NB4 (cell line): ENCODE data around the gene SOX8.

Experiments
- DNase-seq: peaks from one replicate; pipeline ENCODE4 v3.0.0; 2010; ENCODE audit warnings: low read depth
- H3K4me3 ChIP-seq: one replicate; pipeline ENCODE4 v1.5.1; 2011; ENCODE audit warnings: mild to moderate bottlenecking, low read depth, low read length, moderate library complexity
- MYC ChIP-seq: IDR thresholded peaks from 2 replicates; pipeline ENCODE4 v1.6.1; 2011; ENCODE audit warnings: low read depth, low read length
- POLR2A ChIP-seq: IDR thresholded peaks from 2 replicates; pipeline ENCODE4 v1.6.1; 2011; ENCODE audit warnings: mild to moderate bottlenecking; ENCODE audit not compliant: insufficient read length; ENCODE audit errors: extremely low read depth
- TF ChIP-seq, protein P1 (sequence below): IDR thresholded peaks from one replicate; pipeline ENCODE4 v1.5.1; 2012; ENCODE audit warnings: low read depth, low read length
- TF ChIP-seq, protein P2 (sequence below): IDR thresholded peaks from 2 replicates; pipeline ENCODE4 v1.6.1; 2011; ENCODE audit warnings: low read depth, low read length

The SOX8 gene

DNA sequence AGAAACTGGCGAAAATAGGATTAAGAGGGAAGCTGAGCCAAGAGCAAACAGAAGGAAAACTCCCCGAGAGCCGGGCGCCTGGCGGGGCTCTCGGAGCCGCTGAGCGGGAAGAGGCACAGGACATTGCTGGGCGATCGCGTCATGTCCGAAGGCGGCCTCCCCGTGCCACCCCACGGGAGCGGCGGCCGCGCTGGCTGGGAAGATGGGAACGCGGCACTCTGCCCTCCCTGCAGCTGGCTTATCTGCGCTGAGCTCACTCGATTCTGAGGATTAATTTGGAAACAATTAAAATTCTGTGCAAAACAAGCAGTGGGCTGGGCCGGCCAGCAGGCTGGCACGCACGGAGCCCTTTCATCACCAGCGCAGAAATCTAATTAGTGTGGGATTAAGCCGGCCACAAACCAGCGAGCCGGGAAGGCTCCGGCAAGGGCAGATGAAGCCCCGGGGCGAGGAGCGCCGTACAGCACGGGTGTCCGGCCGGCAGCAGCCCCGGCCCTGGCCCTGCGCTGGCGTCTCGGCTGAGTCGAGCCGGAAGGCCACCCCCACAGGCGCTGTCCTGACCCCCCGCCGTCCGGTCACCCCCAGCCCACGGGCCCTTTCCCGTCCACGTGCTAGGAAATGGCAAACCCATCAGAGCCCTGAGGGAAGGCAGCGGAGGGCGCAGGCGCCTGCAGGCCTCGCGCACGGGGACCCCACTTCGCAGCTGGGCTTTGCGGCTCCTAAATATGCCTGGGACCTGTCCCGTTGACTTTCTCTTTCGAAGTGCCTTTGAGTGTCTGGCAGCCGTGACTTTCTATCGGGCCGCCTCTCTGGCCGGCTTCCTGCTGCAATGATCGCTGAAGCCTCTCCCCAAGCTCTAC, 37.9 kb downstream of the SOX8 start:
- TF ChIP-seq, protein P1, sequence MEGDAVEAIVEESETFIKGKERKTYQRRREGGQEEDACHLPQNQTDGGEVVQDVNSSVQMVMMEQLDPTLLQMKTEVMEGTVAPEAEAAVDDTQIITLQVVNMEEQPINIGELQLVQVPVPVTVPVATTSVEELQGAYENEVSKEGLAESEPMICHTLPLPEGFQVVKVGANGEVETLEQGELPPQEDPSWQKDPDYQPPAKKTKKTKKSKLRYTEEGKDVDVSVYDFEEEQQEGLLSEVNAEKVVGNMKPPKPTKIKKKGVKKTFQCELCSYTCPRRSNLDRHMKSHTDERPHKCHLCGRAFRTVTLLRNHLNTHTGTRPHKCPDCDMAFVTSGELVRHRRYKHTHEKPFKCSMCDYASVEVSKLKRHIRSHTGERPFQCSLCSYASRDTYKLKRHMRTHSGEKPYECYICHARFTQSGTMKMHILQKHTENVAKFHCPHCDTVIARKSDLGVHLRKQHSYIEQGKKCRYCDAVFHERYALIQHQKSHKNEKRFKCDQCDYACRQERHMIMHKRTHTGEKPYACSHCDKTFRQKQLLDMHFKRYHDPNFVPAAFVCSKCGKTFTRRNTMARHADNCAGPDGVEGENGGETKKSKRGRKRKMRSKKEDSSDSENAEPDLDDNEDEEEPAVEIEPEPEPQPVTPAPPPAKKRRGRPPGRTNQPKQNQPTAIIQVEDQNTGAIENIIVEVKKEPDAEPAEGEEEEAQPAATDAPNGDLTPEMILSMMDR, result no peak
- TF ChIP-seq POLR2A (no peak), MYC (no peak)
- TF ChIP-seq, protein P2, sequence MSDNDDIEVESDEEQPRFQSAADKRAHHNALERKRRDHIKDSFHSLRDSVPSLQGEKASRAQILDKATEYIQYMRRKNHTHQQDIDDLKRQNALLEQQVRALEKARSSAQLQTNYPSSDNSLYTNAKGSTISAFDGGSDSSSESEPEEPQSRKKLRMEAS, result no peak
- DNase-seq, result no peak
- H3K4me3 ChIP-seq, result no peak overlapping the region

DNA sequence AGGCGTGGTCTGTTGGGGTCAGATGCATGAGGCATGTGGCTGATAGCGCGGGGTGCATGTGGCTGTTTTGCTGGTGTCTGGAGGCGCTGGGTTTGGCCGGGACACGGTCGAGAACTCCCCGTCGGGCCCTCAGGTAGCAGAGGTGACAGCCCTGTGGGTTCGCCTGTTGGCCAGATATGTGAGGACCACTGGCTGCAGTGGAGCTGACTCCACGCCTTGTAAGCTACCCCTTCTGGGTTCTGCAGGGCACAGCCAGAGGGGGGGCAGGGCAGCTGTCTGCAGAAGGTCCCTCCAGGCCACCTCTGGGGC, 38.5 kb downstream of the SOX8 start:
- TF ChIP-seq, protein P1, result no peak
- TF ChIP-seq MYC, result no peak
- no peak for TF ChIP-seq POLR2A
- TF ChIP-seq, protein P2, result no peak
- DNase-seq, result no peak
- H3K4me3 ChIP-seq, result no peak overlapping the region

DNA sequence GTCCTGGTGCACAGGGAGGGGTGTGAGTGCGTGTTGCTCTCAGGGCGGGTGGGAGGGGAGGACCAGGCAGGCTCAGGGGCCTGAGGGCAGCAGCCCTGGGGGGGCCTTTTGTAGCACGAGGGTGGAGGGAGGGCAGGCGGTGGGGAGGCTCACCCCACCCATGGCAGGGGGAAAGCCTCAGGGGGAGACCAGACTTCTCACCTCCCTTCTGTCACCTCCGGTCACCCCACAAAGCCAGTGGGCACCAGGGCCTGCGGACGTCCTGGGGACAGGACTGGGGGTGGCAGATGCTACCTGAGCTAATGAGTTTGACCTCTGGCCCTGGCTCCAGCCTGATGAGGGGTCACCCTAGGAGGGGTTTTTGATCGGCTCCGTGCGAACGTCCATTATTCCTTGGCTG, 39.0 kb downstream of the SOX8 start:
- TF ChIP-seq, protein P1, result no peak
- no peak for TF ChIP-seq MYC
- TF ChIP-seq, protein P2, result no peak
- no peak for TF ChIP-seq POLR2A
- DNase-seq, result no peak
- no peak overlapping the region for H3K4me3 ChIP-seq

DNA sequence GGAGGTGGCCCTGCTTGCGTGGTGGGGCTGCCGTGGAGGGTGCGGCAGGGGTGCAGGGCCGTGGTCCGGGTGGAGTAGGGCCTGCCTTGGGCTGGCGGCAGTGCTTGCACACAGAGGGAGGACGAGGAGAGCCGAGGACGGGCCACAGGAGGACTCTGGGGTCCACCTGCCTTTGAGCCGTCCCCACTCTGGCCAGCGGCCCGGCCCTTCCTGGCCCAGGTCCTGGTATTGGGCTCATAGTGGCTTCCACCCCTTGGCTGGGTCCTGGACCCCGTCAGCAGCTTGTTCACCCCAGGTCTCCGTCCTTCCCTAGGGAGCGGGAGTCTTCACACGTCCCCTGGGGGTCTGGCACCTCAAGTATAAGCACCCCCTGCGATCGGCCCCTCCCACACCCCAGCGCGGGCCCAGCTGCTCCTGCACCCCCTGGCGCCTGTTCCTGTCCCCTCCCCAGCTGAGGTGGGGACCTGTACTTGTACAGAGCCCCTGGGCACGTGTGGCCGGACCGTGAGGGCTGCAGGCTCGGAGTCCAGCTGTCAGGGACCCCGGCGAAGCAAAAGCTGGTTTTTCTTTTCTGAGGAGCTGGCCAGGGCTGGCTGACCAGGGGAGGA, 40.1 kb downstream of the SOX8 start:
- H3K4me3 ChIP-seq, result no peak overlapping the region
- DNase-seq, result no peak
- TF ChIP-seq, protein P1, result no peak
- TF ChIP-seq, protein P2, result no peak
- TF ChIP-seq POLR2A (no peak), MYC (no peak)

DNA sequence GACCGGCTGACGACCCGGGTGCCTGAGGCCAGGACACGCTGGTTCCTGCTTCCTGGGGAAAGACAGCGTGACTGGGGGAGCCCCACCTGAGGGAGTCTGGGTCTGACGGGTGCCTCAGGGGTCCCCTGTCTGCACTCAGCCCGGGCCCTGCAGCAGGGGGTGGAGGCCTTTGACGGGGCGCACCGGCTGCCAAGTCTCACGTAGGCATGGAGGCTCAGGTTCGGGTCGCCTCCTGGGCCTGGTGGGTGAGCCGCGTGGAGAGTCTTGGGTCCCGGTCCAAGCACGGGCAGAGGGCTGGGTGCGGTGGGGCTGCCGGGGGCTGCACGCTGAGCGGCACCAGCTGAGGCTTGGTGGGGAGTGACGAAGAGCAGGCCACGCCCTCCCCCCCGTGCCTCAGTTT, 40.9 kb downstream of the SOX8 start:
- DNase-seq, result no peak
- no peak overlapping the region for H3K4me3 ChIP-seq
- TF ChIP-seq, protein P2, result no peak
- TF ChIP-seq MYC, result no peak
- TF ChIP-seq, protein P1, result no peak
- no peak for TF ChIP-seq POLR2A
